Loucy (cell line): Measurements from ENCODE around the gene NSDHL.

Source experiments
- H2AFZ ChIP-seq: fragments of 200-600 bp; sonication (generic); 2 replicates; pipeline ENCODE4 v1.6.0; 2016; ENCODE audit warnings: antibody characterized with exemption, mild to moderate bottlenecking, low read length, moderate library complexity
- H3F3A ChIP-seq: fragments of 200-600 bp; 2 replicates; pipeline ENCODE4 v1.6.0; 2016; ENCODE audit warnings: antibody characterized with exemption, low read depth, mild to moderate bottlenecking
- H3K27me3 ChIP-seq: fragments of 200-600 bp; sonication (generic); 2 replicates; pipeline ENCODE4 v1.6.1; 2014; ENCODE audit warnings: low read length, mild to moderate bottlenecking; ENCODE audit not compliant: insufficient read depth, poor library complexity, severe bottlenecking
- H3K36me3 ChIP-seq: fragments of 200-600 bp; sonication (generic); 2 replicates; pipeline ENCODE4 v1.6.1; 2016; ENCODE audit warnings: low read length; ENCODE audit not compliant: insufficient read depth
- H3K4me1 ChIP-seq: fragments of 200-600 bp; sonication (generic); 2 replicates; pipeline ENCODE4 v1.5.1; 2014; ENCODE audit warnings: low read length, mild to moderate bottlenecking; ENCODE audit not compliant: insufficient read depth, poor library complexity, severe bottlenecking
- H3K4me2 ChIP-seq: fragments of 200-600 bp; sonication (generic); 2 replicates; pipeline ENCODE4 v1.6.0; 2014; ENCODE audit warnings: antibody characterized with exemption, low read length, low read depth, mild to moderate bottlenecking; ENCODE audit not compliant: poor library complexity, severe bottlenecking
- H3K4me3 ChIP-seq: fragments of 200-600 bp; sonication (generic); 2 replicates; pipeline ENCODE4 v1.5.1; 2014; ENCODE audit warnings: low read length, mild to moderate bottlenecking, mixed read lengths; ENCODE audit not compliant: poor library complexity, severe bottlenecking
- H3K79me2 ChIP-seq: fragments of 200-600 bp; sonication (generic); 2 replicates; pipeline ENCODE4 v1.6.1; 2014; ENCODE audit warnings: low read length; ENCODE audit not compliant: insufficient read depth
- H3K9ac ChIP-seq: fragments of 200-600 bp; sonication (generic); 2 replicates; pipeline ENCODE4 v1.6.0; 2014; ENCODE audit warnings: mild to moderate bottlenecking, low read depth, low read length, moderate library complexity; ENCODE audit not compliant: poor library complexity, severe bottlenecking
- H3K9me2 ChIP-seq: fragments of 200-600 bp; sonication (generic); replicated peaks from 2 replicates; pipeline ENCODE4 v1.6.1; 2016; ENCODE audit warnings: low read depth, low read length, mixed read lengths
- H3K9me3 ChIP-seq: fragments of 200-600 bp; sonication (generic); 2 replicates; pipeline ENCODE4 v1.6.1; 2014; ENCODE audit warnings: mild to moderate bottlenecking, antibody characterized with exemption, low read length, low read depth; ENCODE audit not compliant: insufficient read depth
- H4K20me1 ChIP-seq: fragments of 200-600 bp; sonication (generic); 2 replicates; pipeline ENCODE4 v1.6.0; 2014; ENCODE audit warnings: antibody characterized with exemption, low read length, mild to moderate bottlenecking; ENCODE audit not compliant: insufficient read depth, poor library complexity, severe bottlenecking
- EZH2phosphoT487 ChIP-seq: fragments of 200-600 bp; IDR thresholded peaks from 2 replicates; pipeline ENCODE4 v1.6.1; 2018; ENCODE audit warnings: antibody characterized with exemption, mild to moderate bottlenecking, moderate library complexity, borderline replicate concordance
- TF ChIP-seq, protein P1 (sequence below): fragments of 200-600 bp; sonication (generic); conservative IDR thresholded peaks from 2 replicates; pipeline ENCODE4 v1.5.1; 2014; ENCODE audit warnings: mild to moderate bottlenecking, antibody characterized with exemption, low read length

The NSDHL gene

DNA sequence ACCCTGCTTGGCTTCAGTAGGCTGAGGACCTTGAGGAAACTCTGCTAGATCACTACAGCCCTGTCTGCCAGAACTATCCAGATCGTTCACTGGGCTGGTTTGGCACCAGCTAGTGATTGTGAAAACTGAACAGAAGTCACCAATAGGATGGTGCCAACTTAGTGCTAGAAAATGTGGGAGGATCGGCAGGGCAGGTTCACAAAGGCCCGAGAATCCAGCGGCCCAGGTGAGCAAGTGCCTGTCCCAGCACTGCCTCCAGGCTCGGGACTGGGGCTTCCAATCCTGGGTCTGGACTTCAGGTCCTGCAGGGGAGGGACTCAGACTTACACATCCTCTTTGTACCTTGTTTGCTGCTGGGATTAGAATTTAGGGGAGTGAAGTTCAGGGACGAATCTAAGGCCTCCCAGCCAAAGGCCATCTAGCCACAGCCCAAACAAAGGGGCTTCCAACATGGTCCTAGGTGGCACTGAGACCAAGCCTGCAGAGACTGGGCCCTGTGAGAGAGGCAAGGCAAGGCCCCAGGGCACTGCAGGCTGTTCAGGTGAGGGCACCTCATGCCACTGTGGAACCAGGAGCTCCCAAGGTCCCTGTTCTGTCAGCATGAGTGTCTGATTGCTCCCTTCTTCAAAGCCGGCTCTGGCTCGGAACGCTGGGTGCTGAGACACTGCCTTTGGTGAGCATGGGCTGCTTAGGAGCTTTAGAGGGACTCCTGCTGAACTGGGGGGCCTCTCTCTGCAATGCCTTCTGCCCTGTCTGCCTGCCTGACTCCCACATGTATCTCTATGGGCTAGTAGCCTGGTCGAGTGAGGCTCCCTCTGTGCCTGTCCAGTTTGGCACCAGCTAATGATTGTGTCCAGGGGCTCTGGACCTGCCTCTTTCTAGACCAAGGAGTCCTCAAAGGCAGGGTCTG lies 46.3 kb downstream of the NSDHL start:
- H3F3A ChIP-seq: no peaks in the 10 kb centered on the region
- no peak overlapping the region for H3K9ac ChIP-seq
- H3K4me3 ChIP-seq: no peak overlapping the region

DNA sequence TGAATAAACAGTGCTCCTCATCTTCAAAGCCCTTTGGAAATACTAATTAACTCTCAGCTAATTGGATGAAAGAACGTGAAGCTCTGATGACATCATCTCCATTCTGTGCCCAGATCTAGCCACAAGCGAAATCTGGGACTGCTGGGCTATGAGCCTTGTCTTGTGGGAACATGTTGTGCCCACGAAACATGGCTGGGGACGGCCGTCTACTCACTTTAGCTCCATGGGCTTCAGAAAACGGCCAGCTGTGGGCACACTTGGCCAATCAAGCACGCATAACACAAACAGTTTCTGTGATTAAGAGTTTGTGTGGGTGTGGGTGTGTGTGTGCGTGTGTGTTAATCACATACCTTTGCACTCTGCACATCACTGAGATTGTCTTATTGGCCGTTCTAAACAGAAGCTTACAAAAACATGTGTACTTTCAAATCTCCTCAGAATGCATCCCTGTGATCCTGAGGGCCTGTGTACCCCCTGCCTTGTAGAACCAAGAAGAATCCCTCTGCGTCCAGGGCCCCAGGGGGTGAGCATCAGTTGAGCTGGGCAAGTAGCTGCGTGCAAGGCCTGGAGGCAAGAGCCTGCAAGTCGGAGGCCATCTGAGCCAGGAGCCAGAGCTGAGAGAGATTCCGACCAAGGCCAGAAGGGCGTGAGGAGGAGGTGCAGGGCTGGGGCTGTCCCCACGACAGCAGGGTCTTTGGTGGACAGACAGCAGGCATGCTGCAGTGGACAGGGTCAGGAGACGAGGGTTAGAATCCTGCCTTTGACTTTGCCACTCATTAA lies 48.3 kb downstream of the NSDHL start:
- Histone ChIP-seq H2AFZ (no peak overlapping the region), H4K20me1 (no peaks in the 10 kb centered on the region), H3F3A (no peaks in the 10 kb centered on the region), H3K4me2 (no peak overlapping the region), H3K9me3 (no peaks in the 10 kb centered on the region), H3K79me2 (no peaks in the 10 kb centered on the region), H3K4me3 (no peak overlapping the region), H3K27me3 (no peaks in the 10 kb centered on the region), H3K4me1 (no peaks in the 10 kb centered on the region), H3K9me2 (no peaks in the 10 kb centered on the region), H3K36me3 (no peaks in the 10 kb centered on the region), H3K9ac (no peak overlapping the region)
- TF ChIP-seq EZH2phosphoT487: no peak
- TF ChIP-seq, protein P1, sequence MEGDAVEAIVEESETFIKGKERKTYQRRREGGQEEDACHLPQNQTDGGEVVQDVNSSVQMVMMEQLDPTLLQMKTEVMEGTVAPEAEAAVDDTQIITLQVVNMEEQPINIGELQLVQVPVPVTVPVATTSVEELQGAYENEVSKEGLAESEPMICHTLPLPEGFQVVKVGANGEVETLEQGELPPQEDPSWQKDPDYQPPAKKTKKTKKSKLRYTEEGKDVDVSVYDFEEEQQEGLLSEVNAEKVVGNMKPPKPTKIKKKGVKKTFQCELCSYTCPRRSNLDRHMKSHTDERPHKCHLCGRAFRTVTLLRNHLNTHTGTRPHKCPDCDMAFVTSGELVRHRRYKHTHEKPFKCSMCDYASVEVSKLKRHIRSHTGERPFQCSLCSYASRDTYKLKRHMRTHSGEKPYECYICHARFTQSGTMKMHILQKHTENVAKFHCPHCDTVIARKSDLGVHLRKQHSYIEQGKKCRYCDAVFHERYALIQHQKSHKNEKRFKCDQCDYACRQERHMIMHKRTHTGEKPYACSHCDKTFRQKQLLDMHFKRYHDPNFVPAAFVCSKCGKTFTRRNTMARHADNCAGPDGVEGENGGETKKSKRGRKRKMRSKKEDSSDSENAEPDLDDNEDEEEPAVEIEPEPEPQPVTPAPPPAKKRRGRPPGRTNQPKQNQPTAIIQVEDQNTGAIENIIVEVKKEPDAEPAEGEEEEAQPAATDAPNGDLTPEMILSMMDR: no peak

More for the DNA sequence above, 46.3 kb downstream of the NSDHL start:
- no peak overlapping the region for H3K4me2 ChIP-seq
- no peak for TF ChIP-seq EZH2phosphoT487
- TF ChIP-seq, protein P1: no peak
- no peaks in the 10 kb centered on the region for H3K9me3 ChIP-seq
- H2AFZ ChIP-seq: no peak overlapping the region
- no peaks in the 10 kb centered on the region for H3K4me1 ChIP-seq
- H4K20me1 ChIP-seq: no peaks in the 10 kb centered on the region
- H3K27me3 ChIP-seq: no peaks in the 10 kb centered on the region
- no peaks in the 10 kb centered on the region for H3K79me2 ChIP-seq
- H3K9me2 ChIP-seq: no peaks in the 10 kb centered on the region
- H3K36me3 ChIP-seq: no peaks in the 10 kb centered on the region

DNA sequence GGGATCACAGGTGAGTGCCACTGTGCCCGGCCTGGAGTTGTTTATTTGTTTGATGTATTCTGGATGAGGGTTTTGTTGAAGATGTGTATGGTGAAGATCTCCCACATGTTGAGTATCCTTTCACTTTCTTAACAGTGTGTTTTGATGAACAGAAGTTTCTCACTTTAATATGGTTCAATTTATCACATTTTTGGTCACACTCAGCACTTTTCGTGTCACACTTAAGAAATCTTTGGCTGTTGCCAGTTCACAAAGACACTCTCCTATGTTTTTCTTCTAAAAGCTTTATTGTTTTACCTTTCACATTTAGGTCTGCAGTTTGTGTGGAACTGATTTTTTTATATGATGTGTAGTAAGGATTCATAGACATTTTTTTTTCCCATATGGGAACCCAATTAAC lies 50.4 kb downstream of the NSDHL start:
- no peaks in the 10 kb centered on the region for H3K9me2 ChIP-seq
- no peak overlapping the region for H3K4me2 ChIP-seq
- no peaks in the 10 kb centered on the region for H4K20me1 ChIP-seq
- no peaks in the 10 kb centered on the region for H3K36me3 ChIP-seq
- TF ChIP-seq EZH2phosphoT487: no peak
- TF ChIP-seq, protein P1: no peak
- H3K79me2 ChIP-seq: no peaks in the 10 kb centered on the region
- H3K4me3 ChIP-seq: no peak overlapping the region
- H2AFZ ChIP-seq: no peak overlapping the region
- H3K4me1 ChIP-seq: no peaks in the 10 kb centered on the region
- no peak overlapping the region for H3K9ac ChIP-seq
- H3K9me3 ChIP-seq: no peaks in the 10 kb centered on the region
- no peaks in the 10 kb centered on the region for H3K27me3 ChIP-seq
- H3F3A ChIP-seq: no peaks in the 10 kb centered on the region
